HCT116 (cell line): ENCODE results near the gene ARFRP1. TPM values are rescaled to one million over a fixed set of nuclear protein-coding genes. Genes with fewer than 3 reads are reported as not detected.

ENCODE experiments used
- ATAC-seq: fragments of 200-7000 bp; cut with Tn5 transposase; 2 replicates; pipeline ENCODE4 v1.9.1; 2020; ENCODE audit warnings: mild to moderate bottlenecking, moderate library complexity
- BruUV-seq: library from RNA; stranded (reverse); fragments of 400-500 nt; replicated peaks from 2 replicates; lab custom pipeline; 2021; lab: Mats Ljungman, UMichigan
- CTCF ChIA-PET: fragments of 300-600 bp; sonication (Branson Sonifier 250); formaldehyde crosslinking; loops from one replicate; lab custom pipeline; 2021; ENCODE audit warnings: antibody characterized with exemption; lab: Charles Lee
- POLR2A ChIA-PET: fragments of 300-600, 350-600 bp; sonication (Branson Sonifier 250); formaldehyde crosslinking; loops from one replicate; lab custom pipeline; 2021; ENCODE audit warnings: antibody characterized with exemption; lab: Charles Lee
- RAD21 ChIA-PET, 2 experiments: fragments of 300-600 bp; sonication (Branson Sonifier 250); formaldehyde crosslinking; loops; one replicate each; lab custom pipeline; 2023; ENCODE audit warnings: low total read pairs in 2 of 2; ENCODE audit not compliant: uncharacterized antibody in 2 of 2, unreplicated experiment in 2 of 2, low non-redundant PET in 1 of 2; lab: Charles Lee
- DNase-seq: peaks from one replicate; pipeline ENCODE4 v3.0.0-alpha.2; 2010; ENCODE audit warnings: low read depth, low spot score
- H2AFZ ChIP-seq: fragments of 200-600 bp; shearing (Covaris generic), sonication (generic); 2 replicates; pipeline ENCODE4 v1.6.1; 2017; ENCODE audit warnings: low read depth, mixed run types, mixed read lengths, antibody characterized with exemption, low read length; ENCODE audit not compliant: poor library complexity, severe bottlenecking
- H3K27ac ChIP-seq: 2 replicates; pipeline ENCODE4 v1.5.1; 2012; ENCODE audit warnings: low read depth, low read length
- H3K27me3 ChIP-seq: fragments of 200-600 bp; sonication (generic); 2 replicates; pipeline ENCODE4 v1.6.1; 2016; ENCODE audit warnings: mixed run types, low read length, mixed read lengths; ENCODE audit not compliant: insufficient read depth
- H3K36me3 ChIP-seq, 2 experiments: fragments of 200-500 bp in 1 of 2; fragments of 200-600 bp in 1 of 2; sonication (Bioruptor generic) in 1 of 2; sonication (generic) in 1 of 2; 2 replicates each; pipeline versions ENCODE4 v1.5.1 to v1.6.1; 2014 to 2016; ENCODE audit warnings: low read length in 2 of 2, inconsistent platforms in 1 of 2, mixed read lengths in 1 of 2, mixed run types in 1 of 2; ENCODE audit not compliant: insufficient read depth in 2 of 2, control insufficient read depth in 1 of 2
- H3K4me1 ChIP-seq, 2 experiments: fragments of 200-600 bp in 1 of 2; sonication (generic) in 1 of 2; 2 replicates each; pipeline versions ENCODE4 v1.5.1 to v1.6.1; 2012 to 2017; ENCODE audit warnings: low read length in 2 of 2, inconsistent platforms in 1 of 2, mild to moderate bottlenecking in 1 of 2, mixed read lengths in 1 of 2, mixed run types in 1 of 2, moderate library complexity in 1 of 2; ENCODE audit not compliant: insufficient read depth in 2 of 2, control insufficient read depth in 1 of 2
- H3K4me2 ChIP-seq: fragments of 200-600 bp; sonication (generic); 2 replicates; pipeline ENCODE4 v1.6.1; 2017; ENCODE audit warnings: mixed run types, low read length, mixed read lengths
- H3K4me3 ChIP-seq, 2 experiments: fragments of 200-600 bp in 1 of 2; sonication (generic) in 1 of 2; replicated peaks in 1 of 2; 2 replicates each; pipeline ENCODE4 v1.5.1; 2011 to 2016; ENCODE audit warnings: low read length in 2 of 2, control low read depth in 1 of 2, low read depth in 1 of 2, mild to moderate bottlenecking in 1 of 2, mixed read lengths in 1 of 2, mixed run types in 1 of 2
- H3K79me2 ChIP-seq: fragments of 200-600 bp; sonication (generic); 2 replicates; pipeline ENCODE4 v1.6.1; 2017; ENCODE audit warnings: mild to moderate bottlenecking, mixed run types, low read length, moderate library complexity, mixed read lengths; ENCODE audit not compliant: insufficient read depth
- H3K9ac ChIP-seq: fragments of 200-600 bp; sonication (generic); 2 replicates; pipeline ENCODE4 v1.6.1; 2016; ENCODE audit warnings: low read length, mixed read lengths
- H3K9me2 ChIP-seq: fragments of 200-600 bp; sonication (generic), shearing (Covaris generic); 2 replicates; pipeline ENCODE4 v1.6.1; 2017; ENCODE audit warnings: mixed run types, mild to moderate bottlenecking, moderate library complexity; ENCODE audit not compliant: insufficient read depth
- H3K9me3 ChIP-seq, 2 experiments: fragments of 200-500 bp in 1 of 2; fragments of 200-600 bp in 1 of 2; sonication (Bioruptor generic) in 1 of 2; sonication (generic) in 1 of 2; 2 replicates each; pipeline ENCODE4 v1.6.1; 2014 to 2017; ENCODE audit warnings: low read length in 2 of 2, mixed read lengths in 2 of 2, inconsistent platforms in 1 of 2, low read depth in 1 of 2, mild to moderate bottlenecking in 1 of 2, mixed run types in 1 of 2, moderate library complexity in 1 of 2; ENCODE audit not compliant: control insufficient read depth in 1 of 2, insufficient read depth in 1 of 2
- H4K20me1 ChIP-seq: fragments of 200-600 bp; sonication (generic), shearing (Covaris generic); 2 replicates; pipeline ENCODE4 v1.6.1; 2017; ENCODE audit warnings: mixed run types, mild to moderate bottlenecking, moderate library complexity; ENCODE audit not compliant: insufficient read depth
- CBX3 ChIP-seq: IDR thresholded peaks from 2 replicates; pipeline ENCODE4 v1.6.1; 2012; ENCODE audit warnings: low read depth
- CEBPB ChIP-seq: IDR thresholded peaks from 2 replicates; pipeline ENCODE4 v1.6.1; 2012; ENCODE audit warnings: low read depth
- EGR1 ChIP-seq: IDR thresholded peaks from 2 replicates; pipeline ENCODE4 v1.6.1; 2012; ENCODE audit warnings: low read depth
- ELF1 ChIP-seq: IDR thresholded peaks from 2 replicates; pipeline ENCODE4 v1.6.1; 2012; ENCODE audit warnings: low read depth, borderline replicate concordance
- EZH2 ChIP-seq: fragments of 200-600 bp; sonication (generic); IDR thresholded peaks from 2 replicates; pipeline ENCODE4 v1.6.1; 2017; ENCODE audit warnings: antibody characterized with exemption, mixed run types
- EZH2phosphoT487 ChIP-seq: fragments of 200-600 bp; IDR thresholded peaks from 2 replicates; pipeline ENCODE4 v1.6.1; 2018; ENCODE audit warnings: antibody characterized with exemption, borderline replicate concordance
- JUND ChIP-seq: IDR thresholded peaks from 2 replicates; pipeline ENCODE4 v1.6.1; 2012
- POLR2A ChIP-seq: IDR thresholded peaks from 2 replicates; pipeline ENCODE4 v1.7.0; 2011; ENCODE audit warnings: borderline replicate concordance; ENCODE audit not compliant: insufficient read depth, insufficient read length; ENCODE audit errors: extremely low read depth
- POLR2AphosphoS5 ChIP-seq: IDR thresholded peaks from 2 replicates; pipeline ENCODE4 v1.6.1; 2011; ENCODE audit warnings: mild to moderate bottlenecking, low read depth, low read length, moderate library complexity
- SIN3A ChIP-seq: IDR thresholded peaks from 2 replicates; pipeline ENCODE4 v1.6.1; 2012; ENCODE audit warnings: low read depth
- SP1 ChIP-seq: IDR thresholded peaks from 2 replicates; pipeline ENCODE4 v1.6.1; 2012; ENCODE audit warnings: low read depth
- TCF7L2 ChIP-seq: IDR thresholded peaks from 2 replicates; pipeline ENCODE4 v1.7.0; 2011; ENCODE audit warnings: borderline replicate concordance, inconsistent platforms; ENCODE audit not compliant: insufficient read depth, insufficient read length; ENCODE audit errors: extremely low read depth
- ZFX ChIP-seq: fragments of 450-650 bp; IDR thresholded peaks from 2 replicates; pipeline ENCODE4 v1.6.1; 2017
- ZNF274 ChIP-seq: fragments of 200-500 bp; sonication (Bioruptor generic); IDR thresholded peaks from 2 replicates; pipeline ENCODE4 v1.6.1; 2014; ENCODE audit warnings: mild to moderate bottlenecking, low read depth, low read length, inconsistent platforms
- intact Hi-C: fragments of 100-400 bp; cut with micrococcal nuclease; formaldehyde crosslinking; loops from 2 replicates; pipeline ENCODE4 v1.10.0; 2022
- total RNA-seq: library from RNA; stranded (reverse); gene quantifications from one replicate; pipeline ENCODE4 v1.2.1, GENCODE V29; 2021; ENCODE audit not compliant: unreplicated experiment
- TF ChIP-seq, protein P1 (sequence below), 3 experiments: fragments of 200-600 bp in 1 of 3; sonication (generic) in 1 of 3; IDR thresholded peaks in 2 of 3; conservative IDR thresholded peaks in 1 of 3; 2 replicates each; pipeline ENCODE4 v1.5.1; 2012 to 2017; ENCODE audit warnings: low read depth in 2 of 3, low read length in 2 of 3, antibody characterized with exemption in 1 of 3, borderline replicate concordance in 1 of 3, control low read depth in 1 of 3, mild to moderate bottlenecking in 1 of 3, mixed read lengths in 1 of 3, mixed run types in 1 of 3, moderate library complexity in 1 of 3; ENCODE audit not compliant: insufficient read depth in 1 of 3
- TF ChIP-seq, protein P2 (sequence below): IDR thresholded peaks from 2 replicates; pipeline ENCODE4 v1.6.1; 2012
- TF ChIP-seq, protein P3 (sequence below): IDR thresholded peaks from 2 replicates; pipeline ENCODE4 v1.6.1; 2012
- TF ChIP-seq, protein P4 (sequence below): IDR thresholded peaks from 2 replicates; pipeline ENCODE4 v1.6.1; 2011; ENCODE audit warnings: mild to moderate bottlenecking, low read length, moderate library complexity; ENCODE audit not compliant: insufficient replicate concordance; ENCODE audit errors: extremely low read depth
- TF ChIP-seq, protein P5 (sequence below): IDR thresholded peaks from 2 replicates; pipeline ENCODE4 v1.6.1; 2012; ENCODE audit warnings: low read depth

ARFRP1 gene
- total RNA-seq, 1 experiment from 2014 or later = 53.7 TPM

DNA sequence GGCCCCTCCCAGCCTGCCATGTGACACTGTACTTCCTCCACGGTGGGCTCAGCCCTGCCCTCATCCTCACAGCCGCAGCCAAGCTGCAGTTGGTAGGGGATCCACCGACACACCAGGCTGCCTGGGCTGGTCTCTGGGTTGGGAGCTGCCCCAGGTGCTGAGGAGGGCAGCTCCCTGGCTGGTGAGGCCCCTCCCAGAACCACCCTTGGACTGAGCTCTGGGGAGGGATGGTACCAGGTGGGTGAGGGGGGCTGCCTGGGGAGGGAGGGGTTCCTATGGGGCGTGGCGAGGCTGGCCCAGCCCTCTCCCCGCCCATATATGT is 11.5 kb downstream of the ARFRP1 start:
- H3K9me3 ChIP-seq = no peaks in the 10 kb centered on the region
- H2AFZ ChIP-seq = no peak overlapping the region
- DNase-seq (peak; percentile 40), ATAC-seq (peak; percentile 58)
- peak overlapping the region; percentile 58 to 69 for H3K4me3 ChIP-seq
- peaks cover 35 to 65% of the 10 kb centered on the region in 2 experiments for H3K4me1 ChIP-seq
- H3K9ac ChIP-seq = peak overlapping the region; percentile 71
- no peak for TF ChIP-seq ZFX
- TF ChIP-seq POLR2A = no peak
- no peak for TF ChIP-seq EZH2phosphoT487
- TF ChIP-seq EZH2 = no peak
- TF ChIP-seq, protein P1, sequence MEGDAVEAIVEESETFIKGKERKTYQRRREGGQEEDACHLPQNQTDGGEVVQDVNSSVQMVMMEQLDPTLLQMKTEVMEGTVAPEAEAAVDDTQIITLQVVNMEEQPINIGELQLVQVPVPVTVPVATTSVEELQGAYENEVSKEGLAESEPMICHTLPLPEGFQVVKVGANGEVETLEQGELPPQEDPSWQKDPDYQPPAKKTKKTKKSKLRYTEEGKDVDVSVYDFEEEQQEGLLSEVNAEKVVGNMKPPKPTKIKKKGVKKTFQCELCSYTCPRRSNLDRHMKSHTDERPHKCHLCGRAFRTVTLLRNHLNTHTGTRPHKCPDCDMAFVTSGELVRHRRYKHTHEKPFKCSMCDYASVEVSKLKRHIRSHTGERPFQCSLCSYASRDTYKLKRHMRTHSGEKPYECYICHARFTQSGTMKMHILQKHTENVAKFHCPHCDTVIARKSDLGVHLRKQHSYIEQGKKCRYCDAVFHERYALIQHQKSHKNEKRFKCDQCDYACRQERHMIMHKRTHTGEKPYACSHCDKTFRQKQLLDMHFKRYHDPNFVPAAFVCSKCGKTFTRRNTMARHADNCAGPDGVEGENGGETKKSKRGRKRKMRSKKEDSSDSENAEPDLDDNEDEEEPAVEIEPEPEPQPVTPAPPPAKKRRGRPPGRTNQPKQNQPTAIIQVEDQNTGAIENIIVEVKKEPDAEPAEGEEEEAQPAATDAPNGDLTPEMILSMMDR (IDR thresholded peaks at IDR 0.05 in 2 of 3, conservative IDR thresholded peaks at IDR 0.05 in 1 of 3; ENCODE audit: borderline replicate concordance in 1 of 3, insufficient read depth in 1 of 3, low read depth in 2 of 3, low read length in 2 of 3) = no peak
- no peak for TF ChIP-seq ELF1
- TF ChIP-seq, protein P2, sequence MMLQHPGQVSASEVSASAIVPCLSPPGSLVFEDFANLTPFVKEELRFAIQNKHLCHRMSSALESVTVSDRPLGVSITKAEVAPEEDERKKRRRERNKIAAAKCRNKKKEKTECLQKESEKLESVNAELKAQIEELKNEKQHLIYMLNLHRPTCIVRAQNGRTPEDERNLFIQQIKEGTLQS = no peak
- TF ChIP-seq, protein P3, sequence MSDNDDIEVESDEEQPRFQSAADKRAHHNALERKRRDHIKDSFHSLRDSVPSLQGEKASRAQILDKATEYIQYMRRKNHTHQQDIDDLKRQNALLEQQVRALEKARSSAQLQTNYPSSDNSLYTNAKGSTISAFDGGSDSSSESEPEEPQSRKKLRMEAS = no peak
- no peak for TF ChIP-seq CBX3
- TF ChIP-seq TCF7L2 = no peak
- no peak for TF ChIP-seq JUND
- TF ChIP-seq POLR2AphosphoS5 = no peak
- TF ChIP-seq, protein P4, sequence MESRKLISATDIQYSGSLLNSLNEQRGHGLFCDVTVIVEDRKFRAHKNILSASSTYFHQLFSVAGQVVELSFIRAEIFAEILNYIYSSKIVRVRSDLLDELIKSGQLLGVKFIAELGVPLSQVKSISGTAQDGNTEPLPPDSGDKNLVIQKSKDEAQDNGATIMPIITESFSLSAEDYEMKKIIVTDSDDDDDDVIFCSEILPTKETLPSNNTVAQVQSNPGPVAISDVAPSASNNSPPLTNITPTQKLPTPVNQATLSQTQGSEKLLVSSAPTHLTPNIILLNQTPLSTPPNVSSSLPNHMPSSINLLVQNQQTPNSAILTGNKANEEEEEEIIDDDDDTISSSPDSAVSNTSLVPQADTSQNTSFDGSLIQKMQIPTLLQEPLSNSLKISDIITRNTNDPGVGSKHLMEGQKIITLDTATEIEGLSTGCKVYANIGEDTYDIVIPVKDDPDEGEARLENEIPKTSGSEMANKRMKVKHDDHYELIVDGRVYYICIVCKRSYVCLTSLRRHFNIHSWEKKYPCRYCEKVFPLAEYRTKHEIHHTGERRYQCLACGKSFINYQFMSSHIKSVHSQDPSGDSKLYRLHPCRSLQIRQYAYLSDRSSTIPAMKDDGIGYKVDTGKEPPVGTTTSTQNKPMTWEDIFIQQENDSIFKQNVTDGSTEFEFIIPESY = no peak
- TF ChIP-seq CEBPB = no peak
- TF ChIP-seq EGR1 = no peak
- no peak for TF ChIP-seq ZNF274
- TF ChIP-seq SP1 = no peak
- no peak for TF ChIP-seq SIN3A
- TF ChIP-seq, protein P5, sequence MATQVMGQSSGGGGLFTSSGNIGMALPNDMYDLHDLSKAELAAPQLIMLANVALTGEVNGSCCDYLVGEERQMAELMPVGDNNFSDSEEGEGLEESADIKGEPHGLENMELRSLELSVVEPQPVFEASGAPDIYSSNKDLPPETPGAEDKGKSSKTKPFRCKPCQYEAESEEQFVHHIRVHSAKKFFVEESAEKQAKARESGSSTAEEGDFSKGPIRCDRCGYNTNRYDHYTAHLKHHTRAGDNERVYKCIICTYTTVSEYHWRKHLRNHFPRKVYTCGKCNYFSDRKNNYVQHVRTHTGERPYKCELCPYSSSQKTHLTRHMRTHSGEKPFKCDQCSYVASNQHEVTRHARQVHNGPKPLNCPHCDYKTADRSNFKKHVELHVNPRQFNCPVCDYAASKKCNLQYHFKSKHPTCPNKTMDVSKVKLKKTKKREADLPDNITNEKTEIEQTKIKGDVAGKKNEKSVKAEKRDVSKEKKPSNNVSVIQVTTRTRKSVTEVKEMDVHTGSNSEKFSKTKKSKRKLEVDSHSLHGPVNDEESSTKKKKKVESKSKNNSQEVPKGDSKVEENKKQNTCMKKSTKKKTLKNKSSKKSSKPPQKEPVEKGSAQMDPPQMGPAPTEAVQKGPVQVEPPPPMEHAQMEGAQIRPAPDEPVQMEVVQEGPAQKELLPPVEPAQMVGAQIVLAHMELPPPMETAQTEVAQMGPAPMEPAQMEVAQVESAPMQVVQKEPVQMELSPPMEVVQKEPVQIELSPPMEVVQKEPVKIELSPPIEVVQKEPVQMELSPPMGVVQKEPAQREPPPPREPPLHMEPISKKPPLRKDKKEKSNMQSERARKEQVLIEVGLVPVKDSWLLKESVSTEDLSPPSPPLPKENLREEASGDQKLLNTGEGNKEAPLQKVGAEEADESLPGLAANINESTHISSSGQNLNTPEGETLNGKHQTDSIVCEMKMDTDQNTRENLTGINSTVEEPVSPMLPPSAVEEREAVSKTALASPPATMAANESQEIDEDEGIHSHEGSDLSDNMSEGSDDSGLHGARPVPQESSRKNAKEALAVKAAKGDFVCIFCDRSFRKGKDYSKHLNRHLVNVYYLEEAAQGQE = no peak
- RAD21 ChIA-PET = interaction anchor here in 1 of 2 experiments (0.6 kb wide), 1 partner anchor 139 kb away, joined by 4 read pairs; no protein-coding TSS in a partner anchor
- intact Hi-C loops = loop anchor here (2.0 to 5.0 kb wide), 5 partner anchors 13 to 261 kb away; partner anchors contain the start of genes PTK6, STMN3 and UCKL1
- H3K27me3 ChIP-seq = no peaks in the 10 kb centered on the region
- no TSS peak for BruUV-seq
- POLR2A ChIA-PET = interaction anchor here (0.6 to 2.3 kb wide), 4 partner anchors 14 to 168 kb away, joined by 3 to 28 read pairs (median 4); partner anchors contain the start of gene TPD52L2
- H3K36me3 ChIP-seq = peaks cover 0 to 8% of the 10 kb centered on the region in 2 experiments; a peak in 1 of 4 replicates
- CTCF ChIA-PET = interaction anchor here (0.8 kb wide), 1 partner anchor 55 kb away, joined by 4 read pairs; no protein-coding TSS in a partner anchor
- peaks cover 10% of the 10 kb centered on the region; the same call in 1 of the 2 replicates for H3K79me2 ChIP-seq
- H3K4me2 ChIP-seq = peak overlapping the region; percentile 78
- H4K20me1 ChIP-seq = no peaks in the 10 kb centered on the region
- H3K27ac ChIP-seq = peak overlapping the region; percentile 91
- no peaks in the 10 kb centered on the region for H3K9me2 ChIP-seq
